SK-N-SH (cell line): ENCODE measurements around the gene EGF. TPM values are rescaled to one million over a fixed set of nuclear protein-coding genes. Genes with fewer than 3 reads are reported as not detected.

ENCODE experiments used
- CTCF ChIA-PET: fragments of 300-600, 350-600 bp; formaldehyde crosslinking; extraction: SDS; loops from one replicate; lab custom pipeline; 2021; lab: Yijun Ruan, JAX
- POLR2A ChIA-PET: fragments of 350-600 bp; sonication (Branson Sonifier 250); formaldehyde crosslinking; extraction: SDS; loops from one replicate; lab custom pipeline; 2020; ENCODE audit warnings: antibody characterized with exemption, inconsistent platforms; lab: Yijun Ruan, JAX
- DNase-seq: peaks from one replicate; pipeline ENCODE4 v3.0.0; 2012
- H2AFZ ChIP-seq: fragments of 200-600 bp; sonication (generic); 2 replicates; pipeline ENCODE4 v1.8.1; 2016; ENCODE audit warnings: antibody characterized with exemption, mild to moderate bottlenecking, low read depth
- H3F3A ChIP-seq: fragments of 200-600 bp; sonication (generic); replicated peaks from 2 replicates; pipeline ENCODE3; 2016; ENCODE audit warnings: antibody characterized with exemption, mild to moderate bottlenecking; ENCODE audit not compliant: insufficient read depth
- H3K27ac ChIP-seq, 2 experiments: fragments of 200-500 bp in 1 of 2; fragments of 200-600 bp in 1 of 2; sonication (Bioruptor generic) in 1 of 2; sonication (generic), shearing (Covaris generic) in 1 of 2; 2 replicates each; pipeline versions ENCODE4 v1.5.1 to v1.6.1; 2014 to 2016; ENCODE audit warnings: low read depth in 2 of 2, inconsistent platforms in 1 of 2, low read length in 1 of 2, mild to moderate bottlenecking in 1 of 2, mixed read lengths in 1 of 2
- H3K27me3 ChIP-seq: fragments of 200-600 bp; sonication (generic), shearing (Covaris generic); 2 replicates; pipeline ENCODE4 v1.6.1; 2016; ENCODE audit warnings: mixed run types; ENCODE audit not compliant: insufficient read depth
- H3K36me3 ChIP-seq, 2 experiments: fragments of 200-500 bp in 1 of 2; fragments of 200-600 bp in 1 of 2; sonication (Bioruptor generic) in 1 of 2; sonication (generic) in 1 of 2; replicated peaks in 1 of 2; 2 replicates each; pipeline versions ENCODE3 to v1.5.1; 2014 to 2016; ENCODE audit warnings: low read length in 1 of 2, mild to moderate bottlenecking in 1 of 2; ENCODE audit not compliant: insufficient read depth in 2 of 2, control insufficient read depth in 1 of 2
- H3K4me1 ChIP-seq, 2 experiments: fragments of 200-500 bp in 1 of 2; fragments of 200-600 bp in 1 of 2; sonication (Bioruptor generic) in 1 of 2; sonication (generic), shearing (Covaris generic) in 1 of 2; 2 replicates each; pipeline versions ENCODE4 v1.5.1 to v1.6.1; 2014 to 2016; ENCODE audit warnings: low read depth in 1 of 2, low read length in 1 of 2, mixed run types in 1 of 2; ENCODE audit not compliant: insufficient read depth in 2 of 2, control insufficient read depth in 1 of 2
- H3K4me2 ChIP-seq: fragments of 200-600 bp; sonication (generic), shearing (Covaris generic); 2 replicates; pipeline ENCODE4 v1.6.1; 2017; ENCODE audit warnings: mixed run types
- H3K4me3 ChIP-seq, 2 experiments: fragments of 200-500 bp in 1 of 2; fragments of 200-600 bp in 1 of 2; sonication (Bioruptor generic) in 1 of 2; sonication (generic), shearing (Covaris generic) in 1 of 2; 2 replicates each; pipeline versions ENCODE4 v1.5.1 to v1.8.1; 2014 to 2016; ENCODE audit warnings: low read depth in 2 of 2, inconsistent platforms in 1 of 2, low read length in 1 of 2, mild to moderate bottlenecking in 1 of 2, mixed read lengths in 1 of 2, moderate library complexity in 1 of 2
- H3K79me2 ChIP-seq: fragments of 200-600 bp; sonication (generic); 2 replicates; pipeline ENCODE4 v1.8.1; 2017; ENCODE audit warnings: mild to moderate bottlenecking; ENCODE audit not compliant: insufficient read depth
- H3K9ac ChIP-seq: fragments of 200-600 bp; sonication (generic); 2 replicates; pipeline ENCODE4 v1.6.1; 2017; ENCODE audit warnings: mixed run types
- H3K9me2 ChIP-seq: fragments of 200-600 bp; sonication (generic); 2 replicates; pipeline ENCODE4 v1.6.1; 2017; ENCODE audit warnings: mixed run types
- H3K9me3 ChIP-seq: fragments of 200-600 bp; sonication (generic); 2 replicates; pipeline ENCODE4 v1.6.1; 2017; ENCODE audit warnings: mixed run types, mild to moderate bottlenecking, moderate library complexity
- H4K20me1 ChIP-seq: fragments of 200-600 bp; sonication (generic); 2 replicates; pipeline ENCODE4 v1.6.1; 2017; ENCODE audit warnings: mild to moderate bottlenecking, mixed run types; ENCODE audit not compliant: insufficient read depth
- CTCF ChIP-seq: fragments of 200-600 bp; sonication (generic); IDR thresholded peaks from 2 replicates; pipeline ENCODE4 v1.6.1; 2017; ENCODE audit warnings: antibody characterized with exemption, mild to moderate bottlenecking, moderate library complexity
- ELF1 ChIP-seq: IDR thresholded peaks from 2 replicates; pipeline ENCODE4 v1.4.0; 2012
- FOXM1 ChIP-seq: IDR thresholded peaks from 2 replicates; pipeline ENCODE4 v1.4.0; 2012; ENCODE audit warnings: low read depth, mild to moderate bottlenecking
- GABPA ChIP-seq: IDR thresholded peaks from 2 replicates; pipeline ENCODE4 v1.4.0; 2012; ENCODE audit warnings: low read depth, mild to moderate bottlenecking
- GATA2 ChIP-seq: sonication (generic); formaldehyde crosslinking; IDR thresholded peaks from 2 replicates; pipeline ENCODE4 v1.5.0; 2020; ENCODE audit warnings: mild to moderate bottlenecking, missing genetic modification reagents
- IRF3 ChIP-seq: fragments of 150-350 bp; IDR thresholded peaks from 2 replicates; pipeline ENCODE4 v1.6.1; 2016; ENCODE audit warnings: mild to moderate bottlenecking, low read depth, low read length
- JUND ChIP-seq: IDR thresholded peaks from 2 replicates; pipeline ENCODE4 v1.4.0; 2012
- NFIC ChIP-seq: IDR thresholded peaks from 2 replicates; pipeline ENCODE4 v1.4.0; 2012; ENCODE audit warnings: borderline replicate concordance
- NRF1 ChIP-seq: IDR thresholded peaks from 2 replicates; pipeline ENCODE4 v1.6.1; 2012; ENCODE audit warnings: low read depth, mild to moderate bottlenecking, low read length
- RCOR1 ChIP-seq: fragments of 150-350 bp; IDR thresholded peaks from 2 replicates; pipeline ENCODE4 v1.6.1; 2017; ENCODE audit warnings: antibody characterized with exemption, low read length
- RXRA ChIP-seq: IDR thresholded peaks from 2 replicates; pipeline ENCODE4 v1.4.0; 2012; ENCODE audit warnings: low read depth, mild to moderate bottlenecking, borderline replicate concordance
- TAF1 ChIP-seq: IDR thresholded peaks from 2 replicates; pipeline ENCODE4 v1.6.1; 2012; ENCODE audit warnings: low read depth, mild to moderate bottlenecking, low read length, moderate library complexity, borderline replicate concordance
- TCF12 ChIP-seq: IDR thresholded peaks from 2 replicates; pipeline ENCODE4 v1.4.0; 2012
- TEAD4 ChIP-seq: IDR thresholded peaks from 2 replicates; pipeline ENCODE4 v1.4.0; 2012; ENCODE audit warnings: mild to moderate bottlenecking, borderline replicate concordance; ENCODE audit not compliant: insufficient read depth
- USF2 ChIP-seq: fragments of 150-350 bp; IDR thresholded peaks from 2 replicates; pipeline ENCODE4 v1.6.1; 2017; ENCODE audit warnings: antibody characterized with exemption, low read length, low read depth, borderline replicate concordance
- YY1 ChIP-seq: IDR thresholded peaks from 2 replicates; pipeline ENCODE4 v1.4.0; 2012; ENCODE audit warnings: low read depth, mild to moderate bottlenecking
- ZBTB33 ChIP-seq: IDR thresholded peaks from 2 replicates; pipeline ENCODE4 v1.4.0; 2012; ENCODE audit warnings: low read depth, borderline replicate concordance
- WGBS: methylation state at CpG from one replicate; pipeline ENCODE4 v1.1.6; 2017; ENCODE audit warnings: low lambda C conversion rate; 5-methylcytosine and 5-hydroxymethylcytosine counted together
- polyA plus RNA-seq, 3 experiments: library from polyadenylated mRNA; depleted of rRNA; stranded (reverse); fragments of >200 nt; gene quantifications; 2 replicates each; pipeline ENCODE4 v1.2.3, GENCODE V29; 2012

Gene EGF
- polyA plus RNA-seq, 1 of the 3 experiments (the other 2 are of a cell fraction) = 0.89 TPM

GRCh38 chr4:109994415-109994827, 81.7 kb downstream of the EGF start:
- no peak overlapping the region for H3K9ac ChIP-seq
- H4K20me1 ChIP-seq = no peaks in the 10 kb centered on the region
- H3K79me2 ChIP-seq = no peaks in the 10 kb centered on the region
- no peaks in the 10 kb centered on the region; the same call in 1 of the 2 replicates for H3K27me3 ChIP-seq
- no peak overlapping the region for H3K4me3 ChIP-seq
- POLR2A ChIA-PET = no interaction called here
- no peaks in the 10 kb centered on the region for H3K9me2 ChIP-seq
- H3K36me3 ChIP-seq = no peaks in the 10 kb centered on the region
- 11% methylated on average over 4 of the region's 4 CpGs for WGBS
- CTCF ChIA-PET = interaction anchor here (1.8 to 19.2 kb wide), 2 partner anchors 11 to 523 kb away, joined by 5 to 591 read pairs; no protein-coding TSS in a partner anchor
- no peak overlapping the region for H2AFZ ChIP-seq
- no peaks in the 10 kb centered on the region for H3K4me1 ChIP-seq
- DNase-seq = no peak
- H3K27ac ChIP-seq = no peak overlapping the region
- H3F3A ChIP-seq = no peaks in the 10 kb centered on the region
- no peak overlapping the region for H3K4me2 ChIP-seq
- TF ChIP-seq IRF3 (no peak), ZBTB33 (no peak), FOXM1 (no peak), RCOR1 (no peak), USF2 (no peak), NFIC (no peak), JUND (no peak), TEAD4 (no peak), RXRA (no peak), GATA2 (CRISPR knock-in tag) (no peak), CTCF (no peak), YY1 (no peak), TCF12 (no peak), TAF1 (no peak), GABPA (no peak), NRF1 (no peak), ELF1 (no peak)
- TF ChIP-seq, all 33 proteins: peak for 0
- no peaks in the 10 kb centered on the region for H3K9me3 ChIP-seq
